ENCODE measurements around the gene KDELR1.
A peak's percentile ranks its signal among the peaks of the same experiment; 100 is the strongest.

KDELR1 gene

GRCh38 chr19:48370955-48371354, 20.4 kb downstream of the KDELR1 start:
- no peak for DNase-seq

GRCh38 chr19:48368936-48369335, 22.4 kb downstream of the KDELR1 start:
- no peak for DNase-seq

- no peak for DNase-seq
These were observed 23.5 kb downstream of the KDELR1 start for GRCh38 chr19:48367855-48368254.

GRCh38 chr19:48365602-48366001, 25.7 kb downstream of the KDELR1 start:
- no peak for DNase-seq

GRCh38 chr19:48364598-48365348, 26.6 kb downstream of the KDELR1 start:
- DNase-seq: no peak

GRCh38 chr19:48363810-48364597, 27.3 kb downstream of the KDELR1 start, which contains the start of the genes SYNGR4 and TMEM143:
Gene SYNGR4 (plus strand): TSS chr19:48364367. CDS start chr19:48365843, 1,476 bp downstream.
Gene TMEM143 (minus strand): TSS chr19:48363940. CDS start chr19:48363920, 20 bp downstream.
- DNase-seq: peak; percentile 98

GRCh38 chr19:48363500-48363809, 27.9 kb downstream of the KDELR1 start:
- DNase-seq: no peak

- peak; percentile 88 for DNase-seq
These were observed 28.4 kb downstream of the KDELR1 start for GRCh38 chr19:48362716-48363499.

GRCh38 chr19:48361912-48362311, 29.4 kb downstream of the KDELR1 start:
- no peak for DNase-seq

GRCh38 chr19:48359123-48359522, 32.2 kb downstream of the KDELR1 start:
- DNase-seq: no peak

- no peak for DNase-seq
These were observed 35.9 kb downstream of the KDELR1 start for GRCh38 chr19:48355365-48355954.

- no peak for DNase-seq
These were observed 36.9 kb downstream of the KDELR1 start for GRCh38 chr19:48354332-48354992.

GRCh38 chr19:48353677-48354076, 37.7 kb downstream of the KDELR1 start:
- no peak for DNase-seq

GRCh38 chr19:48351341-48351752, 40.0 kb downstream of the KDELR1 start:
- no peak for DNase-seq

GRCh38 chr19:48350856-48351255, 40.5 kb downstream of the KDELR1 start:
- no peak for DNase-seq

GRCh38 chr19:48348737-48349136, 42.6 kb downstream of the KDELR1 start:
- no peak for DNase-seq

- DNase-seq: no peak
These were observed 43.3 kb downstream of the KDELR1 start for GRCh38 chr19:48348045-48348444.

GRCh38 chr19:48346191-48346590, 45.2 kb downstream of the KDELR1 start:
- no peak for DNase-seq

GRCh38 chr19:48344892-48345291, 46.5 kb downstream of the KDELR1 start:
- DNase-seq: no peak

- no peak for DNase-seq
These were observed 48.4 kb downstream of the KDELR1 start for GRCh38 chr19:48342841-48343540.

GRCh38 chr19:48342414-48342738, 49.0 kb downstream of the KDELR1 start:
- no peak for DNase-seq

Measured in T1000 (cell line).